PC-9 (cell line): ENCODE results near the gene DCANP1.

Experiments
- CTCF ChIP-seq: fragments of 200-600 bp; sonication (generic); conservative IDR thresholded peaks from 2 replicates; pipeline ENCODE4 v1.6.1; 2017; ENCODE audit warnings: mixed run types, antibody characterized with exemption, mild to moderate bottlenecking, moderate library complexity
- EZH2 ChIP-seq: fragments of 200-600 bp; sonication (generic); IDR thresholded peaks from 2 replicates; pipeline ENCODE4 v1.8.0; 2017; ENCODE audit warnings: antibody characterized with exemption, low read depth

DNA sequence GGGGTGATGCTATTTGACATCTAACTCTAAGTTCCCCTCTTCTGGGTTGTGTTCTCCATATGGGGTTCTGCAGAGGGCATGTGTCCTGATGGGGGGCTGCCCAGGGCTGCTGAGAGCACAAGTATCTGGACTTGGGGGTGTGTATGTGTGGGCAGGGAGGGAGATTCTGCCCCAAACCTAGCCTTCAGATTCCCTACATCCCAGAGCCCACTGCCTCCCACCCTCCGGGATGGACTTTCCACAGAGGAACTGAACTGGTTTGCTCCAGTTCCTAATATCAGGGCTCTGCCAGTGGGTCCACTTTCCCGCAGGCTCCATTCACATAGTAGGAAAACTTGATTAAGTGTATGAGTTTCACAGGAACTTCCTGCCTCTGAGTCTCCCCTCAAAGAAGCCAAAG lies 21.4 kb upstream of the DCANP1 start:
- TF ChIP-seq CTCF (no peak), EZH2 (no peak)
